ENCODE results near the gene SF3B2. TPM values are rescaled to one million over a fixed set of nuclear protein-coding genes. Genes with fewer than 3 reads are reported as not detected.

Gene SF3B2
- total and polyA plus RNA-seq, 9 of the 15 experiments (the other 6 are each of a cell fraction or from before 2014, with no cell fraction given), result 58.3 to 248 (median 157) TPM

DNA sequence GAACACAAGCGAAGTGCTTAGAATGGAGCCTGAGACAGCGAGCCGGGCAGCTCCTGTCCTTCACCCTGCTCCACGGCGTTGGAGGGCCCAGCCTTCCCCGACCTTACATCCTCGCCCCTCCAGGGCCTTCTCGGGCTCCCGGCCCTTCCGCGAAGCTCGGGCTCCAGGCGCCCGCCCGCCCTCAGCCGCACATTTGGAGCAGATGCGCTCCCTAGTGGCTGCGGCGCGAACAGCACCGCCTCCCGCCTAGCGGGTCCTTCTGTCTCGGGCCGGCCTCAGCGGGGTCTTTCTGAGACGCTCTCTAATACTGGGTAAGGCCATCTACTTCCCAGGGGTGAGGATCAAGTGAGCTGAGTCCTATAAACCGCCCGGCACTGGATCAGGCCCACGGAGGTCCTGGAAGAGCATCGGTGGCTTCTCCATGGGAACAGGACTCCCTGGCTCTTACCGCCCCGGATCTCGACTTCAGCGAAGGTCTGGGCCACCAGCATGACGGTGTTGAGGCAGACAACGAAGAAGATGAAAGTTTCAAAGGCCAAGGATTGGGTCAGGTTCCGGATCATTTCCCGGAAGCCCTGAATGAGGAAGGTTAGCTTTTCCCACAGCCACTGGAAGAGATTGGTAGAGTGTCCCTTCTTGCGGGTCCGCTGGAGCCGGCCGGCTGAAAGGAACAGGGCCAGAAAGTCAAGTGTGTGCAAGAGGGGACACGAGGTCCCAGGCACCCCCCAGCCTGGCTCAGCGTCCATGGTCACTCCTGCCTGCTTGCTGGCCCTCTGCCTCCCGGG lies 29.6 kb upstream of the SF3B2 start (continued):
- TF ChIP-seq SUPT5H (IDR thresholded peaks at IDR 0.05), result no peak
- TF ChIP-seq, protein P1, sequence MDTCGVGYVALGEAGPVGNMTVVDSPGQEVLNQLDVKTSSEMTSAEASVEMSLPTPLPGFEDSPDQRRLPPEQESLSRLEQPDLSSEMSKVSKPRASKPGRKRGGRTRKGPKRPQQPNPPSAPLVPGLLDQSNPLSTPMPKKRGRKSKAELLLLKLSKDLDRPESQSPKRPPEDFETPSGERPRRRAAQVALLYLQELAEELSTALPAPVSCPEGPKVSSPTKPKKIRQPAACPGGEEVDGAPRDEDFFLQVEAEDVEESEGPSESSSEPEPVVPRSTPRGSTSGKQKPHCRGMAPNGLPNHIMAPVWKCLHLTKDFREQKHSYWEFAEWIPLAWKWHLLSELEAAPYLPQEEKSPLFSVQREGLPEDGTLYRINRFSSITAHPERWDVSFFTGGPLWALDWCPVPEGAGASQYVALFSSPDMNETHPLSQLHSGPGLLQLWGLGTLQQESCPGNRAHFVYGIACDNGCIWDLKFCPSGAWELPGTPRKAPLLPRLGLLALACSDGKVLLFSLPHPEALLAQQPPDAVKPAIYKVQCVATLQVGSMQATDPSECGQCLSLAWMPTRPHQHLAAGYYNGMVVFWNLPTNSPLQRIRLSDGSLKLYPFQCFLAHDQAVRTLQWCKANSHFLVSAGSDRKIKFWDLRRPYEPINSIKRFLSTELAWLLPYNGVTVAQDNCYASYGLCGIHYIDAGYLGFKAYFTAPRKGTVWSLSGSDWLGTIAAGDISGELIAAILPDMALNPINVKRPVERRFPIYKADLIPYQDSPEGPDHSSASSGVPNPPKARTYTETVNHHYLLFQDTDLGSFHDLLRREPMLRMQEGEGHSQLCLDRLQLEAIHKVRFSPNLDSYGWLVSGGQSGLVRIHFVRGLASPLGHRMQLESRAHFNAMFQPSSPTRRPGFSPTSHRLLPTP (IDR thresholded peaks at IDR 0.05; ENCODE audit: borderline replicate concordance, extremely low read depth, insufficient read length), result no peak
- TF ChIP-seq, protein P2, sequence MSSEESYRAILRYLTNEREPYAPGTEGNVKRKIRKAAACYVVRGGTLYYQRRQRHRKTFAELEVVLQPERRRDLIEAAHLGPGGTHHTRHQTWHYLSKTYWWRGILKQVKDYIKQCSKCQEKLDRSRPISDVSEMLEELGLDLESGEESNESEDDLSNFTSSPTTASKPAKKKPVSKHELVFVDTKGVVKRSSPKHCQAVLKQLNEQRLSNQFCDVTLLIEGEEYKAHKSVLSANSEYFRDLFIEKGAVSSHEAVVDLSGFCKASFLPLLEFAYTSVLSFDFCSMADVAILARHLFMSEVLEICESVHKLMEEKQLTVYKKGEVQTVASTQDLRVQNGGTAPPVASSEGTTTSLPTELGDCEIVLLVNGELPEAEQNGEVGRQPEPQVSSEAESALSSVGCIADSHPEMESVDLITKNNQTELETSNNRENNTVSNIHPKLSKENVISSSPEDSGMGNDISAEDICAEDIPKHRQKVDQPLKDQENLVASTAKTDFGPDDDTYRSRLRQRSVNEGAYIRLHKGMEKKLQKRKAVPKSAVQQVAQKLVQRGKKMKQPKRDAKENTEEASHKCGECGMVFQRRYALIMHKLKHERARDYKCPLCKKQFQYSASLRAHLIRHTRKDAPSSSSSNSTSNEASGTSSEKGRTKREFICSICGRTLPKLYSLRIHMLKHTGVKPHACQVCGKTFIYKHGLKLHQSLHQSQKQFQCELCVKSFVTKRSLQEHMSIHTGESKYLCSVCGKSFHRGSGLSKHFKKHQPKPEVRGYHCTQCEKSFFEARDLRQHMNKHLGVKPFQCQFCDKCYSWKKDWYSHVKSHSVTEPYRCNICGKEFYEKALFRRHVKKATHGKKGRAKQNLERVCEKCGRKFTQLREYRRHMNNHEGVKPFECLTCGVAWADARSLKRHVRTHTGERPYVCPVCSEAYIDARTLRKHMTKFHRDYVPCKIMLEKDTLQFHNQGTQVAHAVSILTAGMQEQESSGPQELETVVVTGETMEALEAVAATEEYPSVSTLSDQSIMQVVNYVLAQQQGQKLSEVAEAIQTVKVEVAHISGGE (CRISPR knock-in tag; IDR thresholded peaks at IDR 0.05), result peak in 1 of 3 experiments; percentile 77; a peak in 2 of 6 replicates
- TF ChIP-seq, protein P3, sequence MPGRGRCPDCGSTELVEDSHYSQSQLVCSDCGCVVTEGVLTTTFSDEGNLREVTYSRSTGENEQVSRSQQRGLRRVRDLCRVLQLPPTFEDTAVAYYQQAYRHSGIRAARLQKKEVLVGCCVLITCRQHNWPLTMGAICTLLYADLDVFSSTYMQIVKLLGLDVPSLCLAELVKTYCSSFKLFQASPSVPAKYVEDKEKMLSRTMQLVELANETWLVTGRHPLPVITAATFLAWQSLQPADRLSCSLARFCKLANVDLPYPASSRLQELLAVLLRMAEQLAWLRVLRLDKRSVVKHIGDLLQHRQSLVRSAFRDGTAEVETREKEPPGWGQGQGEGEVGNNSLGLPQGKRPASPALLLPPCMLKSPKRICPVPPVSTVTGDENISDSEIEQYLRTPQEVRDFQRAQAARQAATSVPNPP (IDR thresholded peaks at IDR 0.05; ENCODE audit: borderline replicate concordance, insufficient read depth, insufficient read length), result no peak
- no peak for TF ChIP-seq ZNF224 (CRISPR knock-in tag; IDR thresholded peaks at IDR 0.05)
- TF ChIP-seq POLR3G (IDR thresholded peaks at IDR 0.05; ENCODE audit: extremely low read depth, insufficient read length, insufficient replicate concordance), result no peak
- TF ChIP-seq, protein P4, sequence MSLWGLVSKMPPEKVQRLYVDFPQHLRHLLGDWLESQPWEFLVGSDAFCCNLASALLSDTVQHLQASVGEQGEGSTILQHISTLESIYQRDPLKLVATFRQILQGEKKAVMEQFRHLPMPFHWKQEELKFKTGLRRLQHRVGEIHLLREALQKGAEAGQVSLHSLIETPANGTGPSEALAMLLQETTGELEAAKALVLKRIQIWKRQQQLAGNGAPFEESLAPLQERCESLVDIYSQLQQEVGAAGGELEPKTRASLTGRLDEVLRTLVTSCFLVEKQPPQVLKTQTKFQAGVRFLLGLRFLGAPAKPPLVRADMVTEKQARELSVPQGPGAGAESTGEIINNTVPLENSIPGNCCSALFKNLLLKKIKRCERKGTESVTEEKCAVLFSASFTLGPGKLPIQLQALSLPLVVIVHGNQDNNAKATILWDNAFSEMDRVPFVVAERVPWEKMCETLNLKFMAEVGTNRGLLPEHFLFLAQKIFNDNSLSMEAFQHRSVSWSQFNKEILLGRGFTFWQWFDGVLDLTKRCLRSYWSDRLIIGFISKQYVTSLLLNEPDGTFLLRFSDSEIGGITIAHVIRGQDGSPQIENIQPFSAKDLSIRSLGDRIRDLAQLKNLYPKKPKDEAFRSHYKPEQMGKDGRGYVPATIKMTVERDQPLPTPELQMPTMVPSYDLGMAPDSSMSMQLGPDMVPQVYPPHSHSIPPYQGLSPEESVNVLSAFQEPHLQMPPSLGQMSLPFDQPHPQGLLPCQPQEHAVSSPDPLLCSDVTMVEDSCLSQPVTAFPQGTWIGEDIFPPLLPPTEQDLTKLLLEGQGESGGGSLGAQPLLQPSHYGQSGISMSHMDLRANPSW (CRISPR knock-in tag; IDR thresholded peaks at IDR 0.05), result 0 out of 2 replicates have a peak, but pooled peaks have one; percentile 65
- TF ChIP-seq, protein P5, sequence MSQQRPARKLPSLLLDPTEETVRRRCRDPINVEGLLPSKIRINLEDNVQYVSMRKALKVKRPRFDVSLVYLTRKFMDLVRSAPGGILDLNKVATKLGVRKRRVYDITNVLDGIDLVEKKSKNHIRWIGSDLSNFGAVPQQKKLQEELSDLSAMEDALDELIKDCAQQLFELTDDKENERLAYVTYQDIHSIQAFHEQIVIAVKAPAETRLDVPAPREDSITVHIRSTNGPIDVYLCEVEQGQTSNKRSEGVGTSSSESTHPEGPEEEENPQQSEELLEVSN (IDR thresholded peaks at IDR 0.05; ENCODE audit: borderline replicate concordance in 1 of 2, extremely low read depth in 1 of 2, insufficient read depth in 1 of 2, insufficient read length in 1 of 2, low read depth in 1 of 2, low read length in 1 of 2, poor library complexity in 1 of 2, severe bottlenecking in 1 of 2), result peak; percentile 52 to 84
- no peak for TF ChIP-seq CREB1 (IDR thresholded peaks at IDR 0.05)
- peak; percentile 37; the same call in 1 of the 2 replicates for TF ChIP-seq CREB1 (CRISPR knock-in tag; IDR thresholded peaks at IDR 0.05)
- no peak for TF ChIP-seq RUNX1 (IDR thresholded peaks at IDR 0.05; ENCODE audit: low read depth)

All from K562 (cell line).